Gastroesophageal sphincter (tissue), 3 donors: Measurements from ENCODE around the gene AP3M1.

Experiments
- POLR2A ChIP-seq, 2 donors: fragments of 450-650 bp; IDR thresholded peaks; one replicate each; pipeline ENCODE4 v1.6.1; 2017; ENCODE audit warnings: antibody characterized with exemption in 2 of 2, mild to moderate bottlenecking in 2 of 2, moderate library complexity in 1 of 2
- TF ChIP-seq, protein P1 (sequence below), 4 experiments: fragments of 200-600 bp in 2 of 4; fragments of 450-650 bp in 2 of 4; sonication (generic) in 1 of 4; IDR thresholded peaks; one replicate each; pipeline ENCODE4 v1.5.1; 2017 to 2019; ENCODE audit warnings: antibody characterized with exemption in 4 of 4, mild to moderate bottlenecking in 2 of 4, moderate library complexity in 2 of 4

DNA sequence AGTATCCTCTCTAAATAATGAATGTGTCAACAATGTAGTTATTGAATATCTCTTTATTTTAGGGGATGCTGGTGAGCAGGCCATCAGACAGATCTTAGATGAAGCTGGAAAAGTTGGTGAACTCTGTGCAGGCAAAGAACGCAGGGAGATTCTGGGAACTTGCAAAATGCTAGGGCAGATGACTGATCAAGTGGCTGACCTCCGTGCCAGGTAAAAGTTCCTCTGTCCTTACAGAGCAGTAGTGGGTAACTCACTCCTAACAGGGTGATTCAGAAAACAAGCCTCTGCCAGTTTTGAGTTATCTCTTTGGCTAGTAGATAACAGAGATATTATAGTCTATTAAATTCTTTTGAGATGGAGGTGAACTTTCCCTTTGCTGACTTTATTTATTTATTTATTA, 67.3 kb downstream of the AP3M1 start:
- no peak for TF ChIP-seq POLR2A (IDR thresholded peaks at IDR 0.05)
- TF ChIP-seq, protein P1, sequence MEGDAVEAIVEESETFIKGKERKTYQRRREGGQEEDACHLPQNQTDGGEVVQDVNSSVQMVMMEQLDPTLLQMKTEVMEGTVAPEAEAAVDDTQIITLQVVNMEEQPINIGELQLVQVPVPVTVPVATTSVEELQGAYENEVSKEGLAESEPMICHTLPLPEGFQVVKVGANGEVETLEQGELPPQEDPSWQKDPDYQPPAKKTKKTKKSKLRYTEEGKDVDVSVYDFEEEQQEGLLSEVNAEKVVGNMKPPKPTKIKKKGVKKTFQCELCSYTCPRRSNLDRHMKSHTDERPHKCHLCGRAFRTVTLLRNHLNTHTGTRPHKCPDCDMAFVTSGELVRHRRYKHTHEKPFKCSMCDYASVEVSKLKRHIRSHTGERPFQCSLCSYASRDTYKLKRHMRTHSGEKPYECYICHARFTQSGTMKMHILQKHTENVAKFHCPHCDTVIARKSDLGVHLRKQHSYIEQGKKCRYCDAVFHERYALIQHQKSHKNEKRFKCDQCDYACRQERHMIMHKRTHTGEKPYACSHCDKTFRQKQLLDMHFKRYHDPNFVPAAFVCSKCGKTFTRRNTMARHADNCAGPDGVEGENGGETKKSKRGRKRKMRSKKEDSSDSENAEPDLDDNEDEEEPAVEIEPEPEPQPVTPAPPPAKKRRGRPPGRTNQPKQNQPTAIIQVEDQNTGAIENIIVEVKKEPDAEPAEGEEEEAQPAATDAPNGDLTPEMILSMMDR (IDR thresholded peaks at IDR 0.05): no peak
